Frontal cortex (tissue), 4 donors: Measurements from ENCODE around the gene JMJD4. TPM values are rescaled to one million over a fixed set of nuclear protein-coding genes. Genes with fewer than 3 reads are reported as not detected.
A peak's percentile ranks its signal among the peaks of the same experiment; 100 is the strongest.

ENCODE experiments used
- DNase-seq, 2 donors: peaks; one replicate each; pipeline ENCODE4 v3.0.0; 2012; ENCODE audit warnings: low spot score in 2 of 2
- FAIRE-seq: peaks from 2 replicates; lab custom pipeline; 2012; peaks lifted over from hg19 to GRCh38; lab: Jason Lieb, UNC
- total RNA-seq: library from RNA; depleted of rRNA; stranded (reverse); fragments of >200 nt; gene quantifications from one replicate; pipeline ENCODE4 v1.2.3, GENCODE V29; 2014
- donor health status: control.
- donor health status: control.
- donor health status: control.

Gene JMJD4, protein sequence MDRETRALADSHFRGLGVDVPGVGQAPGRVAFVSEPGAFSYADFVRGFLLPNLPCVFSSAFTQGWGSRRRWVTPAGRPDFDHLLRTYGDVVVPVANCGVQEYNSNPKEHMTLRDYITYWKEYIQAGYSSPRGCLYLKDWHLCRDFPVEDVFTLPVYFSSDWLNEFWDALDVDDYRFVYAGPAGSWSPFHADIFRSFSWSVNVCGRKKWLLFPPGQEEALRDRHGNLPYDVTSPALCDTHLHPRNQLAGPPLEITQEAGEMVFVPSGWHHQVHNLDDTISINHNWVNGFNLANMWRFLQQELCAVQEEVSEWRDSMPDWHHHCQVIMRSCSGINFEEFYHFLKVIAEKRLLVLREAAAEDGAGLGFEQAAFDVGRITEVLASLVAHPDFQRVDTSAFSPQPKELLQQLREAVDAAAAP
- total RNA-seq, result 15.9 TPM

DNA sequence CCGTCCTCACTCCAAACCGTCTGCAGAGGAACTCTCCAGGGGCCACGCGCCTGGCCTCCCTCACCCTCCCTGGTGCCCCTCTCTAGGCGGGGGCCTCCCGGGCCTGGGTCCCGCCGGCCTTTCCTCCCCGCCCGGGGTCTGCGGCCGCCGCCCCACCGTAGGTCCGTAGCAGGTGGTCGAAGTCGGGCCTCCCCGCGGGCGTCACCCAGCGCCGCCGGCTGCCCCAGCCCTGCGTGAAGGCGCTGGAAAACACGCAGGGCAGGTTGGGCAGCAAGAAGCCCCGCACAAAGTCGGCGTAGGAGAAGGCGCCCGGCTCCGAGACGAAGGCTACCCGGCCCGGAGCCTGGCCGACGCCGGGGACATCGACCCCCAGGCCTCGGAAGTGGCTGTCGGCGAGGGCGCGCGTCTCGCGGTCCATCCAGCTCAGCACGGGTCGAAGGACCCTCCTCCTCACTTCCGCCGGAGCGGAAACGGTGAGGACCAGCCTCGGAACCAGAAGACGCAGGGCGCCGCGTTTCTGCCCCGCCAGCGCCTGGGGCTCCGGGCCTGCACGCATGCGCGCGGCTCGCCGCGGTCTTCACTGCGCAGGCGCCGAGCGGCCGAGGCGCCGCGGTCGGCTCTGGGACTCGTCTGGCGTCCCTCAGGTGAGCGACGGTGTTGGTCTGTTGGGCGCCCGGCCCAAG is at the start of gene JMJD4, which contains the start of gene SNAP47:
JMJD4 (minus strand) TSS at position 447 of the 683 bp plus-strand sequence; CDS start at position 418, 29 bp downstream.
SNAP47 (plus strand) TSS at position 580 of the 683 bp plus-strand sequence. CDS start 12,302 bp downstream, outside the sequence.
- FAIRE-seq, result no peak
- peak; percentile 94 to 96 for DNase-seq

DNA sequence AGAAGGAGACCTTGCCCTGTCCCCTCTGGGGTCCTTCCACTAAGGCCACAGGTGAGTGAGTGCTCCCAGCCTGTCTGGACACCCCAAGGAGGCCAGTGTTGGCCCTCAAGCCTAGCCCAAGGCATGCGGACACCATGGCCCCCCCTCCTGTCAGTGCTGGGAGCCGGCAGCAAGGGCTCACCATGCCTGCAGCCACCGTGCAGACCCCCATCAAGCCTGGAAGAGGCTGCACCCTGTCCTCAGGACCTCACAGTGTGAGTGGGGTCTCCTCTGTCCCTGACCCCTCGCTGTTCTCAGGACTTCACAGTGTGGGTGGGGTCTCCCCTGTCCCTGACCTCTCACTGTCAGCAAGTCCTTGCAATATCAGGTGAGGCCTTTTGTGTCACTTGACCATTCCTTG is 47.1 kb upstream of the JMJD4 start:
- FAIRE-seq (no peak), DNase-seq (no peak)

DNA sequence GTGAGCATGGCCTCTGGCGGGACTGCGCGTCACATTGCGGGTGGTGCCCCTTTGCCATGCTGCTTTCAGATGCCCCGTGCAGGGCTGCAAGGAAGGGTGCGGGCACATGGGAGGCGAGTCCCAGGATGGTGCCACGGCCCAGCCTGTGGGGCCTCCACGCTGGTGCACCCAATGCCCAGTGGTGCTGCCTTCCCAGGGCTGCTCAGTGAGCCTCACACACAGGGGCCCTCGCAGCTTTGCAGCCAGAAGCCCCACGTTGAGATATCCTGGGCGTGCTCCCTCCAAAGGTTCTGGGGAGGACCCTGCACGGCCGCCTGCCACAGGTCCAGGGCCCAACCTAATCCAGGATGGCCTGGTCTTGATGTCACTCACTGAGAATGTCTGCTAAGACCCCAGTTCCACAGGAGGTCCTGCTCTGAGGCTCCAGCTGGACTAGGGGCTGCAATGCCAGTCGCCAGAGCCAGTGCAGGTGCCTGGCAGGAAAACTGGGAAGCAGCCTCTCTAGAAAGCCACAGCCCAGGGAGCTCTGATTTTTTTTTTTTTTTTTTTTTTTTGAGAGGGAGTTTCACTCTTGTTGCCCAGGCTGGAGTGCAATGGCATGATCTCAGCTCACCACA is 46.3 kb upstream of the JMJD4 start:
- no peak for DNase-seq
- no peak for FAIRE-seq

DNA sequence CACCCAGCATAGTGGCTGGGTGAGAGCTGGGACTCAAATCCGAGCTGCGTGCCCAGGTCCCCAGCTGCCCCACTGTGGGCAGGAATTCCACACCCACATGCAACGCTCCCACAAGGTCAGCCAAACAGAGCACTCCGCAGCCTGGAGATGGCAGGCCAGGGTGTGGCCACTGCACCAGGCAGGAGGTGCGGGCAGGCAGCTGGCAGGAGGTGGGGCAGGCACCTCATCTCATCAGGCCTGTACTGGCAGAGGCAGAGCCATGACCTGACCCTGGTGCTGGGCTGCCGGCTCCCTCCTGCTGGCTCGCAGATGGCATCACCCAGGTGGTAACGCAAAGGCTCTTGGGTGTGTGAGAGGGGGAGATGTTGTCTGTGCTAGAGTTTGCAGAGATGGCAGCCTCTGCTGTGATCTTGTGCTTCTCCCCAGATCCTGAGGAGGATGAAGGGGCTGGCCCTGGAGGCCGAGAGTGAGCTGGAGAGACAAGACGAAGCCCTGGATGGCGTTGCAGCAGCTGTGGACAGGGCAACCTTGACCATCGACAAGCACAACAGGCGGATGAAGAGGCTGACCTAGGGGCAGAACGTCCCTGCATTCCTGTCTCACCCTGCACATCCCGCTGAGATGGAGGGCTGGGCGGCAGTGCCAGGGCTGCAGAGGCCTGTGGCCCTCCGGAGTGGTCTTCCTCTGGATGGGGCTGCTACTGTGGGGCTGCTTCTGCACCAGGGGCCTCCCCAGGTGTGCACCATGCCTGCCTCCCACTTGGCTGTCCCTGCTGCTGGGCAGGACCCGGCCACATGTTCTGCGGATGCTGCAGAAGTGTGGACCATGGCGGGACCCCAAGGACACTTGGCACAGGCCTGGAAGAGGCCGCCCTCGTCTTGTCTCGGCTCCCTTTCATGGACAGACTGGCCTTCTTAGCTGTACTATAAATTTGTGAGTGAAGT is 45.3 kb upstream of the JMJD4 start:
- FAIRE-seq, result no peak
- DNase-seq, result no peak

- FAIRE-seq, result no peak
- no peak for DNase-seq
Measured at GRCh38 chr1:227779685-227780084, 44.6 kb upstream of the JMJD4 start.

DNA sequence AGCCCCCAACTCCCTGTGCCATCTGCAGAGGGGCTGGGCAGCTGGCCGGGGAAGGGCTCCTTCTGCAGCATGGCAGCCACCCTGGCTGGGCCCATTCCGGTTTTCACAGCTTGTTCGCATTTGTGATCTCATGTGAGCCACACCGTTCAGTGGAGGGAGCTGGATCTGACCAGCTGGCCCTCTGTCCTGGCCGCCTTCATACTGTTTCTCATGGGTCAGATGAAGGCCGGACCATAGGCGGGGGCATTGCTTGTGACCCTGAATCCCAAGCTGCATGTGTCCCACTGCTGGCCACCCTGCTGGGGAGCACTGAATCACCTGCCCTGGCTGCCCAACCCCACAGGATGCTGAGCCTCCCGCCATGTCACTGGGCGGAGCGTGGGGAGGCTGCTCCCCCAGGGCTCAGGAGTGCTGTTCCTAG is 43.9 kb upstream of the JMJD4 start:
- no peak for FAIRE-seq
- DNase-seq, result no peak

DNA sequence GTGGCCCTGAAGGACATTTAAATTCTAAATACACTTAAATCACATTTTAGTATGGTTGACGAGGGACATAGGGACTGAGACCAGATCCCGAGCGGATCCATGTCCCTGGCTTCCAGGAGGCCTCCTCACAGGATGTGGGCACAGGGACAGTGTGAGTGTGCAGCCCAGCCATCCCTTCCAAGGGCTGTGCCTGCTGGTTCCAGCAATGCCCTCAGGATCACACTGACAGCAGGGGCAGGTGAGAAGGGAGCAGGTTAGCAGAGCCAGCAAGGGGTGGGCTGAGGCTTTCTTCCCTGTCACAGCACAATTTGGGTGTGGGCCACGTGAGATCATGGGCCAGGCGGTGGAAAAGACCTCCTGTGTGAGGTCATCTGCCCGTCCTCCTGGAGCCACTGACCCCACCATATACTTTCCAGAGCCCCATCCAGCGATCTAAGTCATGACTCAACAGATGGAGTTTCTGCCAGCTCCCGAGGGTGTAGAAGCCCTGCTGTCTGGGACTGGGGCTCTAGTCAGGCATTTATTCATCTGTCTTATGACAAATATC is 43.4 kb upstream of the JMJD4 start:
- DNase-seq (no peak), FAIRE-seq (no peak)

DNA sequence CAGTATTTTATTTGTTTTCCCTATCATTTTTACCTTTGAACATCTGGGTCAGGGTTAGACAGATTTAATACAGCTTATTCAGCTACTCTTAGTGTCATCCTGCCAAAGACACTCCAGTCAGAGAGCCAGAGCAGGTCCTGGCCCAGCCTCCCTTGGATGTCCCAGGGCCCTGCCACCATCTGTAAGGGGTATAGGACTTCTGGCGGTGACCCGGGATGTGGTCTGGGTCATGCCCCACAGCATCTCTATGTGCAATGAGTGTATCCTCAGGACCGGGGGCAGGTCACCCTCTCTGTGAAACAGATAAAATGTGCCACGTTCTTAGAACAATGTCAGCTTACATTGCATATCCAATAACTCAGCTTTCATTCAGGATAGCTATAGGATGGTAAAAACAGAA is 42.5 kb upstream of the JMJD4 start:
- DNase-seq (no peak), FAIRE-seq (no peak)

DNA sequence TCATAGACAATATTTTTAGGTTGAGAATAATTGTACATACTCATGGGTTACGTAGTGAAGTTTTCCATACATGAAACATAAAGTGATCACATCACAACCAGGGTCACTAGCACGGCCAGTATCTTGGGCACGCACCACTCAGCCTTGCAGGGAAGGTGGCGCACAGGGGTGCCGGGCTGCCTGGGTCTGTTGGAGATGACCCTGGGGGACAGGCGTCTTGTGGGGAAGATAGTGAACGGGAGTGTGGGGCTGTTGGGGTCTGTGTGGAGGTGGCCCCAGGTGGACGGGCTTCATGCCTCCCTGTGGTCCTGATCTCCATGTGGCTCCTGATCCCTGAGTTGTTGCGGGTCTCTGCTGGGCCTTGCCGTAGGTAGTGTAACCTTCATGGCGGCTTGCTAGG is 42.1 kb upstream of the JMJD4 start:
- FAIRE-seq (no peak), DNase-seq (no peak)

- FAIRE-seq (no peak), DNase-seq (no peak)
Measured at GRCh38 chr1:227776331-227776771, 41.2 kb upstream of the JMJD4 start.

- FAIRE-seq (no peak), DNase-seq (no peak)
Measured at GRCh38 chr1:227775841-227776240, 40.7 kb upstream of the JMJD4 start.

- no peak for FAIRE-seq
- no peak for DNase-seq
Measured at GRCh38 chr1:227774821-227775661, 39.9 kb upstream of the JMJD4 start.

GRCh38 chr1:227774051-227774731 is 39.1 kb upstream of the JMJD4 start:
- DNase-seq (no peak), FAIRE-seq (no peak)

- no peak for DNase-seq
Measured at GRCh38 chr1:227773558-227773957, 38.5 kb upstream of the JMJD4 start.

GRCh38 chr1:227771771-227772170 is 36.7 kb upstream of the JMJD4 start:
- no peak for DNase-seq
- FAIRE-seq, result no peak

More at GRCh38 chr1:227773558-227773957, 38.5 kb upstream of the JMJD4 start:
- no peak for FAIRE-seq

GRCh38 chr1:227771326-227771725 is 36.2 kb upstream of the JMJD4 start:
- FAIRE-seq, result no peak
- DNase-seq, result no peak

DNA sequence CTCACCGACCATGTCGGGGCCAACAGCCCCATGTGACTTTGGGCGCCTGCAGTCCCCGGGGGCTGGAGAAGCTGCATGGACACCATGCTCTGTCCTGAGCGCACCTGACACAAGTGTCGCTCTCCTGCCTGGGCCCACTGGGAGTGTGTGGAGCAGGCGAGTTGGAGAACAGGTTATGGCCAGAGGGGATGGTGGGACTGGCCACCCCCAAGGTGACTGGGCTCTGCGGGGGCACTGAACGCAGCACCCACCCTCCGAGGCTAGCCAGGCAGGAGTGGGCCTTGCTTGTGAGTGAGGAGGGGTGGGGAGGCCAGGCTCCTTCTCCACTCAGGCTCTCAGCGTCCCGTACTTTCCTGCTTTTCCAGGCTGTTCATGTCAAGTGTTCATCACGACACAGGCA is 35.7 kb upstream of the JMJD4 start:
- FAIRE-seq, result no peak
- no peak for DNase-seq
